ENCODE measurements around the gene NDUFA11. TPM values are rescaled to one million over a fixed set of nuclear protein-coding genes. Genes with fewer than 3 reads are reported as not detected.

NDUFA11 gene
- total and polyA plus RNA-seq, 2 of the 13 experiments (the other 11 are each of a cell fraction or from before 2014, with no cell fraction given), result 286 to 378 TPM

DNA sequence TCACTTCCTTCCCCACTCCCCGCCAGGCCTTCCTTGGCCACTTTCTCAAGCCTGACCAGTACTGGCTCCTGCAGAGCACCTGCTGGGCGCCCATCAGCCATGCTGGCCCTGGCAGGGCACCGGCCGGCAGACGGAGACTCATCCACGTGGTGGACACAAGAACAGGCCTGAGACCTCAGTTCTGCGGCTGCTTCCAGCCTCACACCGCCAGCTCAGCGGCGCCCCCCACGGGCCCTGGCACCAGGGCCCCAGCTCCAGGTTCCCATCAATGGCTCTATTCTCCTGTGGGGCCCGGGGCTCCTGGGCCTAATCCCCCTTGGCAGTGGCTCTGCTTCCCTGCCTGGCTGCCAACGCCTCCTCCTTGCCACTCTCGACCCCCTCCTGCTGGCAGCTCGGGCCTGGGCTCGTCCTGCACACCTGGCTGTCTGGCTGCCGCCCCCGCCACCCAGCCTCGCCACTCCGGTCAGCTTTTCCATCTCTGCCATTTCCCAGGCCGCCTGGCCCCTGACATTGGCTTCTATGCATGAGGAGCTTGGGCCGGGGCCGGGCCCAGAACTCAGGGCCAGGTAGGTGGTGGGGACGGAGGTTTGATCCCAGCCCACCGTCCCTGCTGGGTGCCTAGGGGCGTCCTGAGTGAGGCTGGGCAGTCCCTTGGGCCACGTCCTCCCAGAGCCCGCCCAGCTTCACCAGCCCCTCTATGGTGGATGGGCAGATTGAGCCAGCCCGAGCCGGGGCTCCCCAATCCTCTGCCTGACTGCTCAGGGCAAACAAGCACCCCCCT, 6.2 kb downstream of the NDUFA11 start (continued):
- TF ChIP-seq, protein P1, sequence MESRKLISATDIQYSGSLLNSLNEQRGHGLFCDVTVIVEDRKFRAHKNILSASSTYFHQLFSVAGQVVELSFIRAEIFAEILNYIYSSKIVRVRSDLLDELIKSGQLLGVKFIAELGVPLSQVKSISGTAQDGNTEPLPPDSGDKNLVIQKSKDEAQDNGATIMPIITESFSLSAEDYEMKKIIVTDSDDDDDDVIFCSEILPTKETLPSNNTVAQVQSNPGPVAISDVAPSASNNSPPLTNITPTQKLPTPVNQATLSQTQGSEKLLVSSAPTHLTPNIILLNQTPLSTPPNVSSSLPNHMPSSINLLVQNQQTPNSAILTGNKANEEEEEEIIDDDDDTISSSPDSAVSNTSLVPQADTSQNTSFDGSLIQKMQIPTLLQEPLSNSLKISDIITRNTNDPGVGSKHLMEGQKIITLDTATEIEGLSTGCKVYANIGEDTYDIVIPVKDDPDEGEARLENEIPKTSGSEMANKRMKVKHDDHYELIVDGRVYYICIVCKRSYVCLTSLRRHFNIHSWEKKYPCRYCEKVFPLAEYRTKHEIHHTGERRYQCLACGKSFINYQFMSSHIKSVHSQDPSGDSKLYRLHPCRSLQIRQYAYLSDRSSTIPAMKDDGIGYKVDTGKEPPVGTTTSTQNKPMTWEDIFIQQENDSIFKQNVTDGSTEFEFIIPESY (CRISPR knock-in tag; IDR thresholded peaks at IDR 0.05), result peak; percentile 85
- TF ChIP-seq ZNF441 (CRISPR knock-in tag; IDR thresholded peaks at IDR 0.05; ENCODE audit: borderline replicate concordance) (no peak), ZNF17 (CRISPR knock-in tag; IDR thresholded peaks at IDR 0.05) (no peak), ZNF792 (CRISPR knock-in tag; IDR thresholded peaks at IDR 0.05) (no peak), ZSCAN12 (CRISPR knock-in tag; IDR thresholded peaks at IDR 0.05) (no peak), ZNF775 (CRISPR knock-in tag; IDR thresholded peaks at IDR 0.05; ENCODE audit: borderline replicate concordance) (no peak), AKAP8 (CRISPR knock-in tag; IDR thresholded peaks at IDR 0.05) (no peak), STAG1 (CRISPR knock-in tag; IDR thresholded peaks at IDR 0.05) (peak; percentile 18; the same call in 1 of the 2 replicates), ARNT2 (CRISPR knock-in tag; IDR thresholded peaks at IDR 0.05; ENCODE audit: low read depth) (no peak), POLR2G (IDR thresholded peaks at IDR 0.05; ENCODE audit: low read depth, low read length) (0 out of 2 replicates have a peak, but pooled peaks have one; percentile 26), MAFF (IDR thresholded peaks at IDR 0.05; ENCODE audit: low read depth, low read length) (no peak), PITX1 (CRISPR knock-in tag; IDR thresholded peaks at IDR 0.05) (no peak), ZBTB21 (CRISPR knock-in tag; IDR thresholded peaks at IDR 0.05) (no peak), TCF7 (IDR thresholded peaks at IDR 0.05; ENCODE audit: low read depth) (no peak)
- TF ChIP-seq, protein P2, sequence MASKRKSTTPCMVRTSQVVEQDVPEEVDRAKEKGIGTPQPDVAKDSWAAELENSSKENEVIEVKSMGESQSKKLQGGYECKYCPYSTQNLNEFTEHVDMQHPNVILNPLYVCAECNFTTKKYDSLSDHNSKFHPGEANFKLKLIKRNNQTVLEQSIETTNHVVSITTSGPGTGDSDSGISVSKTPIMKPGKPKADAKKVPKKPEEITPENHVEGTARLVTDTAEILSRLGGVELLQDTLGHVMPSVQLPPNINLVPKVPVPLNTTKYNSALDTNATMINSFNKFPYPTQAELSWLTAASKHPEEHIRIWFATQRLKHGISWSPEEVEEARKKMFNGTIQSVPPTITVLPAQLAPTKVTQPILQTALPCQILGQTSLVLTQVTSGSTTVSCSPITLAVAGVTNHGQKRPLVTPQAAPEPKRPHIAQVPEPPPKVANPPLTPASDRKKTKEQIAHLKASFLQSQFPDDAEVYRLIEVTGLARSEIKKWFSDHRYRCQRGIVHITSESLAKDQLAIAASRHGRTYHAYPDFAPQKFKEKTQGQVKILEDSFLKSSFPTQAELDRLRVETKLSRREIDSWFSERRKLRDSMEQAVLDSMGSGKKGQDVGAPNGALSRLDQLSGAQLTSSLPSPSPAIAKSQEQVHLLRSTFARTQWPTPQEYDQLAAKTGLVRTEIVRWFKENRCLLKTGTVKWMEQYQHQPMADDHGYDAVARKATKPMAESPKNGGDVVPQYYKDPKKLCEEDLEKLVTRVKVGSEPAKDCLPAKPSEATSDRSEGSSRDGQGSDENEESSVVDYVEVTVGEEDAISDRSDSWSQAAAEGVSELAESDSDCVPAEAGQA (IDR thresholded peaks at IDR 0.05; ENCODE audit: low read depth), result no peak
- TF ChIP-seq, protein P2 (CRISPR knock-in tag; IDR thresholded peaks at IDR 0.05; ENCODE audit: borderline replicate concordance), result no peak
- TF ChIP-seq, protein P3, sequence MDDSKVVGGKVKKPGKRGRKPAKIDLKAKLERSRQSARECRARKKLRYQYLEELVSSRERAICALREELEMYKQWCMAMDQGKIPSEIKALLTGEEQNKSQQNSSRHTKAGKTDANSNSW (CRISPR knock-in tag; IDR thresholded peaks at IDR 0.05; ENCODE audit: borderline replicate concordance), result no peak
- TF ChIP-seq, protein P4, sequence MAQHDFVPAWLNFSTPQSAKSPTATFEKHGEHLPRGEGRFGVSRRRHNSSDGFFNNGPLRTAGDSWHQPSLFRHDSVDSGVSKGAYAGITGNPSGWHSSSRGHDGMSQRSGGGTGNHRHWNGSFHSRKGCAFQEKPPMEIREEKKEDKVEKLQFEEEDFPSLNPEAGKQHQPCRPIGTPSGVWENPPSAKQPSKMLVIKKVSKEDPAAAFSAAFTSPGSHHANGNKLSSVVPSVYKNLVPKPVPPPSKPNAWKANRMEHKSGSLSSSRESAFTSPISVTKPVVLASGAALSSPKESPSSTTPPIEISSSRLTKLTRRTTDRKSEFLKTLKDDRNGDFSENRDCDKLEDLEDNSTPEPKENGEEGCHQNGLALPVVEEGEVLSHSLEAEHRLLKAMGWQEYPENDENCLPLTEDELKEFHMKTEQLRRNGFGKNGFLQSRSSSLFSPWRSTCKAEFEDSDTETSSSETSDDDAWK (CRISPR knock-in tag; IDR thresholded peaks at IDR 0.05), result no peak
- TF ChIP-seq, protein P5, sequence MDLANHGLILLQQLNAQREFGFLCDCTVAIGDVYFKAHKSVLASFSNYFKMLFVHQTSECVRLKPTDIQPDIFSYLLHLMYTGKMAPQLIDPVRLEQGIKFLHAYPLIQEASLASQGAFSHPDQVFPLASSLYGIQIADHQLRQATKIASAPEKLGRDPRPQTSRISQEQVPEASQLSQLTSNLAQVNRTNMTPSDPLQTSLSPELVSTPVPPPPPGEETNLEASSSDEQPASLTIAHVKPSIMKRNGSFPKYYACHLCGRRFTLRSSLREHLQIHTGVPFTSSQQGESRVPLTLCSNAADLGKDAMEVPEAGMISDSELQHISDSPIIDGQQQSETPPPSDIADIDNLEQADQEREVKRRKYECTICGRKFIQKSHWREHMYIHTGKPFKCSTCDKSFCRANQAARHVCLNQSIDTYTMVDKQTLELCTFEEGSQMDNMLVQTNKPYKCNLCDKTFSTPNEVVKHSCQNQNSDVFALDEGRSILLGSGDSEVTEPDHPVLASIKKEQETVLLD (CRISPR knock-in tag; IDR thresholded peaks at IDR 0.05; ENCODE audit: low read depth), result no peak
